Germinal center (tissue), 1 donor: ENCODE data around the gene GEMIN2.
"Not testable (repeated sequence)": the region's sequence is repeated elsewhere in the genome, so short reads cannot be mapped to it uniquely, and the experiment has no call there.

Experiments used
- DNase-seq: peaks from one replicate; pipeline ENCODE4 v3.0.0; 2012; ENCODE audit warnings: mixed read lengths, low spot score

Gene GEMIN2

GRCh38 chr14:39176263-39177167, 62.4 kb downstream of the GEMIN2 start:
- no peak for DNase-seq

DNA sequence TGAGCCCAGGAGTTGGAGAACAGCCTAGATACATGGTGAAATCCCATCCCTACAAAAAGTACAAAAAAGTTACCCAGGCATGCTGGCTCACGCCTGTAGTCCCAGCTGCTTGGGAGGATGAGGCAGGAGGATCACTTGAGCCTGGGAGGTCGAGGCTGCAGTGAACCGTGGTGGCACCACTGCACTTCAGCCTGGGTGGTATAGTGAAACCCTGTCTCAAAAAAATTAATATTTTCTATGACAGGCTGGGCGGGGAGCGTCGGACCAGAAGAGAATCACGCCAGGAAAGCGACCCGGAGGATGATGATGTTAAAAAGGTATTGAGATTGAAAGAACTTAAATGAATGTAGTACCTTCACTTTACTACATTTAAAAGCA, 63.0 kb downstream of the GEMIN2 start:
- no peak for DNase-seq

GRCh38 chr14:39179042-39179441, 64.9 kb downstream of the GEMIN2 start:
- no peak for DNase-seq

DNA sequence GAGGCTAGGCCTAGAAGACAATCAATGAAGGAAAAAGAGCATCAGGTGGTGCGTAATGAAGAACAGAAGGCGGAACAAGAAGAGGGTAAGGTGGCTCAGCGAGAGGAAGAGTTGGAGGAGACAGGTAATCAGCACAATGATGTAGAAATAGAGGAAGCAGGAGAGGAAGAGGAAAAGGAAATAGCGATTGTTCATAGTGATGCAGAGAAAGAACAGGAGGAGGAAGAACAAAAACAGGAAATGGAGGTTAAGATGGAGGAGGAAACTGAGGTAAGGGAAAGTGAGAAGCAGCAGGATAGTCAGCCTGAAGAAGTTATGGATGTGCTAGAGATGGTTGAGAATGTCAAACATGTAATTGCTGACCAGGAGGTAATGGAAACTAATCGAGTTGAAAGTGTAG, 66.4 kb downstream of the GEMIN2 start:
- no peak for DNase-seq

DNA sequence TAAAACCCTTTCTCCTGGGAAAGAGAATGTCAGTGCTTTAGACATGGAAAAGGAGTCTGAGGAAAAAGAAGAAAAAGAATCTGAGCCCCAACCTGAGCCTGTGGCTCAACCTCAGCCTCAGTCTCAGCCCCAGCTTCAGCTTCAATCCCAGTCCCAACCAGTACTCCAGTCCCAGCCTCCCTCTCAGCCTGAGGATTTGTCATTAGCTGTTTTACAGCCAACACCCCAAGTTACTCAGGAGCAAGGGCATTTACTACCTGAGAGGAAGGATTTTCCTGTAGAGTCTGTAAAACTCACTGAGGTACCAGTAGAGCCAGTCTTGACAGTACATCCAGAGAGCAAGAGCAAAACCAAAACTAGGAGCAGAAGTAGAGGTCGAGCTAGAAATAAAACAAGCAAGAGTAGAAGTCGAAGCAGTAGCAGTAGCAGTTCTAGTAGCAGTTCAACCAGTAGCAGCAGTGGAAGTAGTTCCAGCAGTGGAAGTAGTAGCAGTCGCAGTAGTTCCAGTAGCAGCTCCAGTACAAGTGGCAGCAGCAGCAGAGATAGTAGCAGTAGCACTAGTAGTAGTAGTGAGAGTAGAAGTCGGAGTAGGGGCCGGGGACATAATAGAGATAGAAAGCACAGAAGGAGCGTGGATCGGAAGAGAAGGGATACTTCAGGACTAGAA, 67.0 kb downstream of the GEMIN2 start:
- DNase-seq, result no peak

- no peak for DNase-seq
Measured at GRCh38 chr14:39181693-39182047, 67.5 kb downstream of the GEMIN2 start.

GRCh38 chr14:39182770-39183684, 68.9 kb downstream of the GEMIN2 start:
- no peak for DNase-seq

- DNase-seq, result not testable (repeated sequence)
Measured at GRCh38 chr14:39183685-39184003, 69.5 kb downstream of the GEMIN2 start.

GRCh38 chr14:39184628-39185255, 70.6 kb downstream of the GEMIN2 start:
- DNase-seq, result no peak

DNA sequence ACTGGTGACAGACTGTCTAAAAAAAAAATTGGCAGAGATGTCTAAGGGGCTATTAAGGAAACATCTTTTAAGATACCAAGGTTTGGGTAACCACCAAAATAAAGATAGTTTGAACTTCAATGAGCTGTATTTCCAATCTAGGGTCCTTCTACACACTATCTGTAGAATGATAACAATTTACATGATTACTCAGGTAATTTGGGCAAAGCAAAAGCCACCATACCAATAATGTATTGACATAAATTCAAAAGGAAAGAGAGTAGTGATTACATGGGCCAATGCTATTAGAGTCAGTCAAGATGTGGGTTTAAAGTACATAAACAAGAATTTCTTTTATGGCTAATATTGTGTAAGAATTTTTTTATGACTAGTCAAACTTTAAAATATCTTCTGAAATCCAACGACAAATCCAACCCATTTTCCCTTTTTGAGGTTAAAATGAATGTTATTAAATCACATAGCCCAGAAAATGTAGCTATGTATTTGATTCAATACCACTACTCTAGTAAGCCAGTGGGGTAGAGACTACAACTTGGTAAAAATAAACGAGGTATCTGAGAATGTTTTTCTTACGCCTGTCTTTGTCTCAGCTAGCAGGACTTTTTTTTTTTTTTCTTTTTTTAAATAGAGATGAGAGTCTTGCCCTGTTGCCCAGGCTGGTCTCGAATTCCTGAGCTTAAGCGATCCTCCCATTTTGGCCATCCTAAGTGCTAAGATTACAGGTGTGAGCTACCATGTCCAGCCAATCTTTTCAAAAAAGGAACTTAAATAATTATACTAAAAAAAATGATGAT, 71.3 kb downstream of the GEMIN2 start:
- DNase-seq, result no peak
